H9 (cell line): ENCODE measurements around the gene ANP32A. TPM values are rescaled to one million over a fixed set of nuclear protein-coding genes. Genes with fewer than 3 reads are reported as not detected.

Experiments used
- DNase-seq: peaks from one replicate; pipeline ENCODE4 v3.0.0-alpha.2; 2017
- H2AFZ ChIP-seq: one replicate; pipeline ENCODE4 v1.6.1; 2013; ENCODE audit warnings: mild to moderate bottlenecking, low read length, control low read depth, moderate library complexity
- H2AK5ac ChIP-seq: 2 replicates; pipeline ENCODE4 v1.6.1; 2013; ENCODE audit warnings: low read length, control low read depth, mixed read lengths; ENCODE audit not compliant: insufficient read length
- H2BK120ac ChIP-seq: one replicate; pipeline ENCODE4 v1.6.1; 2013; ENCODE audit warnings: low read depth, mild to moderate bottlenecking, low read length, control low read depth, inconsistent platforms; ENCODE audit not compliant: poor library complexity, severe bottlenecking
- H2BK12ac ChIP-seq: 2 replicates; pipeline ENCODE4 v1.6.1; 2013; ENCODE audit warnings: low read length, control low read depth, mixed read lengths, low read depth; ENCODE audit not compliant: insufficient read length
- H2BK15ac ChIP-seq: 2 replicates; pipeline ENCODE4 v1.6.1; 2013; ENCODE audit warnings: low read depth, low read length, control low read depth
- H2BK20ac ChIP-seq: one replicate; pipeline ENCODE4 v1.6.1; 2013; ENCODE audit warnings: low read depth, mild to moderate bottlenecking, low read length, control low read depth, inconsistent platforms; ENCODE audit not compliant: poor library complexity, severe bottlenecking
- H2BK5ac ChIP-seq: 2 replicates; pipeline ENCODE4 v1.6.1; 2013; ENCODE audit warnings: low read length, control low read depth, mixed read lengths; ENCODE audit not compliant: insufficient read length
- H3K14ac ChIP-seq: 2 replicates; pipeline ENCODE4 v1.6.1; 2013; ENCODE audit warnings: low read length, control low read depth; ENCODE audit not compliant: insufficient read depth
- H3K18ac ChIP-seq: 2 replicates; pipeline ENCODE4 v1.6.1; 2013; ENCODE audit warnings: low read depth, mild to moderate bottlenecking, mixed read lengths, low read length, control low read depth; ENCODE audit not compliant: insufficient read length
- H3K23ac ChIP-seq: 2 replicates; pipeline ENCODE4 v1.6.1; 2013; ENCODE audit warnings: low read length, control low read depth, mixed read lengths, low read depth; ENCODE audit not compliant: insufficient read length
- H3K23me2 ChIP-seq: 2 replicates; pipeline ENCODE4 v1.6.1; 2013; ENCODE audit warnings: low read depth, mild to moderate bottlenecking, mixed read lengths, low read length, control low read depth; ENCODE audit not compliant: insufficient read length, poor library complexity, severe bottlenecking
- H3K27ac ChIP-seq: 2 replicates; pipeline ENCODE4 v1.5.1; 2013; ENCODE audit warnings: low read length, control low read depth, mixed read lengths, low read depth; ENCODE audit not compliant: insufficient read length
- H3K27me3 ChIP-seq: 2 replicates; pipeline ENCODE4 v1.6.1; 2013; ENCODE audit warnings: low read length, control low read depth, inconsistent platforms; ENCODE audit not compliant: insufficient read depth
- H3K4ac ChIP-seq: 2 replicates; pipeline ENCODE4 v1.6.1; 2013; ENCODE audit warnings: low read depth, mild to moderate bottlenecking, control low read depth, inconsistent platforms, low read length, moderate library complexity
- H3K4me1 ChIP-seq: 2 replicates; pipeline ENCODE4 v1.6.1; 2013; ENCODE audit warnings: low read length, control low read depth, inconsistent platforms; ENCODE audit not compliant: insufficient read depth
- H3K4me2 ChIP-seq: 2 replicates; pipeline ENCODE4 v1.6.1; 2013; ENCODE audit warnings: low read length, control low read depth, mixed read lengths; ENCODE audit not compliant: insufficient read length, insufficient read depth
- H3K56ac ChIP-seq: 2 replicates; pipeline ENCODE4 v1.6.1; 2013; ENCODE audit warnings: low read depth, mild to moderate bottlenecking, mixed read lengths, low read length, control low read depth; ENCODE audit not compliant: insufficient read length
- H3K79me1 ChIP-seq: 2 replicates; pipeline ENCODE4 v1.6.1; 2013; ENCODE audit warnings: low read depth, mild to moderate bottlenecking, moderate library complexity, low read length, control low read depth, inconsistent platforms; ENCODE audit not compliant: insufficient read depth, poor library complexity, severe bottlenecking
- H3K79me2 ChIP-seq: 2 replicates; pipeline ENCODE4 v1.6.1; 2013; ENCODE audit warnings: low read length, control low read depth, inconsistent platforms; ENCODE audit not compliant: insufficient read depth
- H3K9ac ChIP-seq: 2 replicates; pipeline ENCODE4 v1.6.1; 2013; ENCODE audit warnings: low read length, control low read depth, mixed read lengths; ENCODE audit not compliant: insufficient read length; ENCODE audit errors: extremely low read depth
- H3K9me3 ChIP-seq: one replicate; pipeline ENCODE4 v1.6.1; 2013; ENCODE audit warnings: low read depth, low read length, inconsistent platforms; ENCODE audit not compliant: control insufficient read depth
- H3T11ph ChIP-seq: one replicate; pipeline ENCODE4 v1.6.1; 2013; ENCODE audit warnings: mild to moderate bottlenecking, low read length, control low read depth, inconsistent platforms
- H4K20me1 ChIP-seq: one replicate; pipeline ENCODE4 v1.6.1; 2013; ENCODE audit not compliant: control insufficient read depth, insufficient read length, insufficient read depth
- H4K5ac ChIP-seq: 2 replicates; pipeline ENCODE4 v1.6.1; 2013; ENCODE audit warnings: low read depth, mild to moderate bottlenecking, mixed read lengths, low read length, control low read depth; ENCODE audit not compliant: insufficient read length
- H4K8ac ChIP-seq: replicated peaks from 2 replicates; pipeline ENCODE4 v1.6.1; 2013; ENCODE audit warnings: low read length, control low read depth, mixed read lengths, low read depth; ENCODE audit not compliant: insufficient read length
- H4K91ac ChIP-seq: 2 replicates; pipeline ENCODE4 v1.6.1; 2013; ENCODE audit warnings: low read depth, mild to moderate bottlenecking, moderate library complexity, mixed read lengths, low read length, control low read depth; ENCODE audit not compliant: insufficient read length
- H3K27ac Mint-ChIP-seq, 3 experiments: 2 replicates in 2 of 3; 3 replicates in 1 of 3; pipeline ENCODE4 v1.8.0; 2020 to 2021; ENCODE audit warnings: mixed read lengths in 3 of 3, mild to moderate bottlenecking in 1 of 3, moderate library complexity in 1 of 3
- H3K27me3 Mint-ChIP-seq: 2 replicates; pipeline ENCODE4 v1.8.0; 2021; ENCODE audit warnings: low read depth, mild to moderate bottlenecking, moderate library complexity, mixed read lengths
- H3K36me3 Mint-ChIP-seq, 3 experiments: 2 replicates in 2 of 3; 3 replicates in 1 of 3; pipeline ENCODE4 v1.8.0; 2020 to 2021; ENCODE audit warnings: low read depth in 3 of 3, mixed read lengths in 3 of 3; ENCODE audit not compliant: insufficient read depth in 1 of 3
- H3K4me1 Mint-ChIP-seq, 2 experiments: 2 replicates each; pipeline ENCODE4 v1.8.0; 2020; ENCODE audit warnings: mixed read lengths in 2 of 2
- H3K4me3 Mint-ChIP-seq, 2 experiments: 2 replicates in 1 of 2; 3 replicates in 1 of 2; pipeline ENCODE4 v1.8.0; 2020 to 2021; ENCODE audit warnings: mild to moderate bottlenecking in 2 of 2, mixed read lengths in 2 of 2, moderate library complexity in 1 of 2
- H3K9me3 Mint-ChIP-seq, 2 experiments: 2 replicates in 1 of 2; 3 replicates in 1 of 2; pipeline ENCODE4 v1.8.0; 2020; ENCODE audit warnings: mild to moderate bottlenecking in 2 of 2, mixed read lengths in 2 of 2, moderate library complexity in 1 of 2
- WGBS: extraction: QIAGEN DNeasy Blood & Tissue Kit; methylation state at CpG from one replicate; pipeline ENCODE4 v1.1.7; 2013; ENCODE audit warnings: missing lambda C conversion rate, low lambda C conversion rate, mixed read lengths; ENCODE audit not compliant: insufficient read length; ENCODE audit errors: extremely low coverage; 5-methylcytosine and 5-hydroxymethylcytosine counted together
- total RNA-seq: library from RNA; stranded (reverse); gene quantifications from 2 replicates; pipeline ENCODE4 v1.2.1, GENCODE V29; 2021
- TF ChIP-seq, protein P1 (sequence below): fragments of 200-600 bp; sonication (generic); conservative IDR thresholded peaks from 3 replicates; pipeline ENCODE4 v1.8.0; 2021; ENCODE audit warnings: antibody characterized with exemption, mild to moderate bottlenecking

Gene ANP32A
- total RNA-seq, 1 experiment from 2014 or later: 318 TPM

DNA sequence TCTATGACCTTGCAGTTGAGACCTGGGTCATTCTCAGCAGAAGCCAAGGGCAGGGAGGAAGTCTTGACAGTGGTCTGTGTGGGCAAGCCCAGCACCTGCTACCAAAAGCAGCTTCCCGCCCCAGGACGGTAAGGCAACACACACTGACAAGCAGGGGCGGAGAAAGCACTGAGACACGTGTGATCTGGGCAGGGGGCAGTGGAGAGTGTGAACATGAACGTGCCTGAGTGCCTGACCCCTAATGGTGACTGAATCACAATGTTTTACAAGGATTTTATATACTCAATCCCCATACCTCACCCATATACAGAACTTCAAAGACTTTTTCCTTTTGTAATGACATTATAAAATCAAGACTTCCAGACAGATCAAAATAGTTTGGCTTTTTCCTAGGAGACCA lies 35.2 kb downstream of the ANP32A start:
- H3K79me1 ChIP-seq: peaks cover 6% of the 10 kb centered on the region
- no peak overlapping the region for H2BK5ac ChIP-seq
- no CpG with 5 or more reads among the region's 5 CpGs for WGBS
- no peak overlapping the region for H2BK12ac ChIP-seq
- H4K8ac ChIP-seq: no peak overlapping the region
- no peaks in the 10 kb centered on the region for H4K20me1 ChIP-seq
- Mint-ChIP-seq H3K4me3 (no peak overlapping the region), H3K9me3 (no peaks in the 10 kb centered on the region), H3K27me3 (no peaks in the 10 kb centered on the region), H3K27ac (no peak overlapping the region), H3K36me3 (peaks cover 30 to 79% (median 76%) of the 10 kb centered on the region in 3 experiments), H3K4me1 (peaks cover 47 to 59% of the 10 kb centered on the region in 2 experiments)
- no peak overlapping the region for H2BK20ac ChIP-seq
- peaks cover 3% of the 10 kb centered on the region; the same call in 1 of the 2 replicates for H3K79me2 ChIP-seq
- H3K23me2 ChIP-seq: no peaks in the 10 kb centered on the region
- H3K14ac ChIP-seq: no peak overlapping the region
- DNase-seq: peak; percentile 24
- no peak overlapping the region for H2AK5ac ChIP-seq
- no peak overlapping the region for H2BK120ac ChIP-seq
- H3K23ac ChIP-seq: no peak overlapping the region
- H3K9ac ChIP-seq: no peak overlapping the region
- H3T11ph ChIP-seq: no peak overlapping the region
- H3K4me1 ChIP-seq: peaks cover 12% of the 10 kb centered on the region; the same call in 1 of the 2 replicates
- no peak overlapping the region for H4K5ac ChIP-seq
- H3K4me2 ChIP-seq: no peak overlapping the region
- no peak overlapping the region for H3K56ac ChIP-seq
- TF ChIP-seq, protein P1, sequence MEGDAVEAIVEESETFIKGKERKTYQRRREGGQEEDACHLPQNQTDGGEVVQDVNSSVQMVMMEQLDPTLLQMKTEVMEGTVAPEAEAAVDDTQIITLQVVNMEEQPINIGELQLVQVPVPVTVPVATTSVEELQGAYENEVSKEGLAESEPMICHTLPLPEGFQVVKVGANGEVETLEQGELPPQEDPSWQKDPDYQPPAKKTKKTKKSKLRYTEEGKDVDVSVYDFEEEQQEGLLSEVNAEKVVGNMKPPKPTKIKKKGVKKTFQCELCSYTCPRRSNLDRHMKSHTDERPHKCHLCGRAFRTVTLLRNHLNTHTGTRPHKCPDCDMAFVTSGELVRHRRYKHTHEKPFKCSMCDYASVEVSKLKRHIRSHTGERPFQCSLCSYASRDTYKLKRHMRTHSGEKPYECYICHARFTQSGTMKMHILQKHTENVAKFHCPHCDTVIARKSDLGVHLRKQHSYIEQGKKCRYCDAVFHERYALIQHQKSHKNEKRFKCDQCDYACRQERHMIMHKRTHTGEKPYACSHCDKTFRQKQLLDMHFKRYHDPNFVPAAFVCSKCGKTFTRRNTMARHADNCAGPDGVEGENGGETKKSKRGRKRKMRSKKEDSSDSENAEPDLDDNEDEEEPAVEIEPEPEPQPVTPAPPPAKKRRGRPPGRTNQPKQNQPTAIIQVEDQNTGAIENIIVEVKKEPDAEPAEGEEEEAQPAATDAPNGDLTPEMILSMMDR: no peak
- no peak overlapping the region for H2BK15ac ChIP-seq
- no peak overlapping the region for H2AFZ ChIP-seq
- no peaks in the 10 kb centered on the region for H3K9me3 ChIP-seq
- no peak overlapping the region for H3K27ac ChIP-seq
- no peak overlapping the region for H3K4ac ChIP-seq
- no peak overlapping the region for H4K91ac ChIP-seq
- no peak overlapping the region for H3K18ac ChIP-seq
- no peaks in the 10 kb centered on the region for H3K27me3 ChIP-seq
